GM21381 (cell line): ENCODE results near the gene SAXO2.
"Not testable (repeated sequence)": the region's sequence is repeated elsewhere in the genome, so short reads cannot be mapped to it uniquely, and the experiment has no call there.

Experiments used
- ATAC-seq: cut with Tn5 transposase; IDR thresholded peaks from one replicate; pipeline ENCODE4 v1.9.1; 2021; ENCODE audit warnings: mild to moderate bottlenecking, moderate library complexity; ENCODE audit not compliant: unreplicated experiment

Gene SAXO2

DNA sequence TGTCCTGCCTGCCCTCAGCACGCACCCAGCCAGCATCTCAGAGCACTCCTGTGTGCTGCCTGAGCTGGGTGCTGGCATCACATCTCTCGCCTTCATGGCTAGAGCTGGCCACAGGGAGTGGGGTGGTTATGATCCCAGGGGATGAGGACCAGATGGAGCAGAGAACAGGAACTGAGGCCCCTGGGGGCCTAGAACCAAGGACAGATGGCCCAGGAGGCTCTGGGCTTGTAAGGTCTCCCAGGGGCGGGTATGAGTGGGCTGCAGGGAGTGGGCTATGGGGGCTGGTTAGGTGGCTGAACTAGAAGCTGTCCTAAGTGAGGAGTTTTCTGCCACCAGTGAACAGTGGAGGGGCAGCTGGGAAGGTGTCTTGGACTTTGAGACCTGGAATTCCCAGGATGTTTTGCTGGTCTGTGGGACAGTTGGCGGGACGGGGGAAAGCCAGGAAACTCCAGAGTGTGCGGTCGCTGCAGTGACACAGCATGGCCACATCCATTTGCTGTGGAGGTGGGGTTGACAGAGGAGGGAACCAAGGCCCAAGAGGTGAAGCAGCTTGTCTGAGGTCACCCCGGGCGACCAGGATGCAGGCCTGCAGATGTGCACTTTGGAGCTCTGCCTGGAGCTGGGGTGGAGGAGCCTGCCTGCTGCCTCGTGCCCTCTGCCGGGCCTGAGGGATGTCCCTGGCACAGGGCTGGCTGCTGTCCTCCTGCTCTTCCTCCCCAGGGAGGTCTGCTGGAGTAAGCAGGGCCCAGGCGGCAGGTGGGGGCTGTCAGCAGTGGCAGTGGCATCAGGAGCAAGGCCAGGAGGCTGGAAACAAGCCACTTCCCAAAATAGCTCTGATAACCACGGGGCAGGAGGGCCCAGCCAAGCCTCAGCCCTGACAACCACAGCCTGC, 70.3 kb downstream of the SAXO2 start:
- ATAC-seq, result not testable (repeated sequence)

DNA sequence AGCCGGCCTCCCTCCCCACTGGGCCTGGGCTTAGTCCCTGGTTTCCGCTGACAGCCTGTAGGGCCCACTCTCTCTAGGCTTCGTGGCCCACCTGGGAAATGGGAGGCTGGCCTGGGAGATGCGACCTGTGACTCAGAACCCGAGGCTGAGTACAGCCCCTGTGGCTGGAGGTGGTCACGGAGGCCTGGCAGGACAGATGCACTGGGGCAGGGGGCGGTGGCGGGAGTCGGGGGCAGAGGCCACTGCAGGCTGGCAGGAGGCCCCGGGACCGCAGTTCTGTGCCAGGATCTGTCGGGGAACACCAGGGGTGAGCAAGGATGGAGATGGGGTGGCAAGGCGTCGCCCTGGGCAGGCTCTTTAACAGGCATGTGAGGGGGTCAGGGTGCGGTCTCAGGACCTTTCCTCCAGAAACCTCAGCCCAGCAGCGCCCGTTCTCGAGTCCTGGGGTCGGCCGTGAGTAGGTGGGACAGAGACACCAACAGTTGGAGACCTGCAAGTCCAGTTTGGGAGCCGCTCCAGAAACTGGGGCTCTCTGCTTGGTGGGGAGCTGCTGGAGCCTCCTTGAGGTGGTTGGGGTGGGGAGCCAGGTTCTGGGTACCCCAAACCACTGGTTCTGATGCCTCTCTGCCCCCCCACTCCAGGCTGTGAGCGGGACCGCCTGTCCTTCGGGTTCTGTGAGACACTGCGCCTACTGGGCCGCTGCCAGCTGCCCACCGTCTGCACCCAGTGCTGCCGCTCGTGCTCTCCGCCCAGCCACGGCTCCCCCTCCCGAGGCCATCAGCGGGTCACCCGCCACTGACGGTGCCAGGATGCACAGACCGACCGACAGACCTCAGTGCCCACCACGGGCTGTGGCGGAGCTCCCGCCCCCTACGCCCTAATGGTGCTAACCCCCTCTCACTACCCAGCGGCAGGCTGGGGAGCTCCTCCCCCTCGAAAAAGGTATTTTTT, 71.3 kb downstream of the SAXO2 start:
- ATAC-seq, result not testable (repeated sequence)
